ENCODE data around the gene COG6.

The COG6 gene

GRCh38 chr13:39612023-39612637 lies 43.3 kb upstream of the COG6 start:
- H3K4me2 ChIP-seq (ENCODE audit: low read depth, low read length), result no peak overlapping the region
- H3F3A ChIP-seq (ENCODE audit: insufficient read depth, low read length), result no peaks in the 10 kb centered on the region
- peak; percentile 55 for TF ChIP-seq CTCF (IDR thresholded peaks at IDR 0.05; ENCODE audit: low read length)
- no peak for TF ChIP-seq EZH2 (optimal IDR thresholded peaks at IDR 0.05; ENCODE audit: low read depth, low read length)
- no peak overlapping the region for H3K4me3 ChIP-seq (ENCODE audit: low read length)
- no peaks in the 10 kb centered on the region for H4K20me1 ChIP-seq (ENCODE audit: insufficient read depth, low read length)
- H3K36me3 ChIP-seq (replicated peaks; ENCODE audit: insufficient read depth, low read length), result no peaks in the 10 kb centered on the region
- no peaks in the 10 kb centered on the region for H3K4me1 ChIP-seq (ENCODE audit: low read length)
- no peaks in the 10 kb centered on the region for H3K9me3 ChIP-seq (replicated peaks; ENCODE audit: insufficient read depth, low read length)
- no peak overlapping the region for H3K27ac ChIP-seq (ENCODE audit: low read length)
- no peak overlapping the region for H3K9ac ChIP-seq (ENCODE audit: low read length)
- no peaks in the 10 kb centered on the region for H3K79me2 ChIP-seq (ENCODE audit: low read length)
- no peaks in the 10 kb centered on the region for H3K27me3 ChIP-seq (replicated peaks; ENCODE audit: insufficient read depth, low read length)
- H3K9me2 ChIP-seq (replicated peaks; ENCODE audit: insufficient read depth, low read length), result no peaks in the 10 kb centered on the region
- DNase-seq, result peak; percentile 48
- H2AFZ ChIP-seq (ENCODE audit: low read length), result no peak overlapping the region

GRCh38 chr13:39616087-39616694 lies 39.3 kb upstream of the COG6 start:
- TF ChIP-seq EZH2phosphoT487 (IDR thresholded peaks at IDR 0.05; ENCODE audit: low read length) (no peak), CTCF (IDR thresholded peaks at IDR 0.05; ENCODE audit: low read length) (peak; percentile 60), EZH2 (optimal IDR thresholded peaks at IDR 0.05; ENCODE audit: low read depth, low read length) (no peak)
- peak; percentile 51 for DNase-seq
- Histone ChIP-seq H4K20me1 (ENCODE audit: insufficient read depth, low read length) (no peaks in the 10 kb centered on the region), H3K36me3 (replicated peaks; ENCODE audit: insufficient read depth, low read length) (no peaks in the 10 kb centered on the region), H3K9ac (ENCODE audit: low read length) (no peak overlapping the region), H3F3A (ENCODE audit: insufficient read depth, low read length) (no peaks in the 10 kb centered on the region), H3K27ac (ENCODE audit: low read length) (no peak overlapping the region), H3K4me2 (ENCODE audit: low read depth, low read length) (no peak overlapping the region), H3K9me2 (replicated peaks; ENCODE audit: insufficient read depth, low read length) (no peaks in the 10 kb centered on the region), H3K9me3 (replicated peaks; ENCODE audit: insufficient read depth, low read length) (no peaks in the 10 kb centered on the region), H3K79me2 (ENCODE audit: low read length) (no peaks in the 10 kb centered on the region), H3K4me3 (ENCODE audit: low read length) (no peak overlapping the region), H3K27me3 (replicated peaks; ENCODE audit: insufficient read depth, low read length) (no peaks in the 10 kb centered on the region), H2AFZ (ENCODE audit: low read length) (no peak overlapping the region), H3K4me1 (ENCODE audit: low read length) (no peaks in the 10 kb centered on the region)

GRCh38 chr13:39618561-39618960 lies 36.9 kb upstream of the COG6 start:
- no peak for DNase-seq
- TF ChIP-seq EZH2phosphoT487 (IDR thresholded peaks at IDR 0.05; ENCODE audit: low read length) (no peak), CTCF (IDR thresholded peaks at IDR 0.05; ENCODE audit: low read length) (no peak), EZH2 (optimal IDR thresholded peaks at IDR 0.05; ENCODE audit: low read depth, low read length) (no peak)
- Histone ChIP-seq H3K9me3 (replicated peaks; ENCODE audit: insufficient read depth, low read length) (no peaks in the 10 kb centered on the region), H3K9ac (ENCODE audit: low read length) (no peak overlapping the region), H3K27ac (ENCODE audit: low read length) (no peak overlapping the region), H4K20me1 (ENCODE audit: insufficient read depth, low read length) (no peaks in the 10 kb centered on the region), H3K4me1 (ENCODE audit: low read length) (no peaks in the 10 kb centered on the region), H3K4me2 (ENCODE audit: low read depth, low read length) (no peak overlapping the region), H3K79me2 (ENCODE audit: low read length) (no peaks in the 10 kb centered on the region), H3K36me3 (replicated peaks; ENCODE audit: insufficient read depth, low read length) (no peaks in the 10 kb centered on the region), H3K9me2 (replicated peaks; ENCODE audit: insufficient read depth, low read length) (no peaks in the 10 kb centered on the region), H3F3A (ENCODE audit: insufficient read depth, low read length) (no peaks in the 10 kb centered on the region), H3K27me3 (replicated peaks; ENCODE audit: insufficient read depth, low read length) (no peaks in the 10 kb centered on the region), H2AFZ (ENCODE audit: low read length) (no peak overlapping the region), H3K4me3 (ENCODE audit: low read length) (no peak overlapping the region)

Measured in MM.1S (cell line).